OCI-LY7 (cell line): ENCODE results near the gene ARHGEF10L. TPM values are rescaled to one million over a fixed set of nuclear protein-coding genes. Genes with fewer than 3 reads are reported as not detected.

Experiments
- BruUV-seq: library from RNA; stranded (reverse); fragments of 400-500 nt; replicated peaks from 2 replicates; lab custom pipeline; 2021; lab: Mats Ljungman, UMichigan
- CTCF ChIA-PET: fragments of 300-600 bp; sonication (Branson Sonifier 250); formaldehyde crosslinking; loops from one replicate; lab custom pipeline; 2022; ENCODE audit warnings: antibody characterized with exemption; ENCODE audit not compliant: unreplicated experiment; lab: Charles Lee
- POLR2A ChIA-PET: fragments of 300-600 bp; sonication (Branson Sonifier 250); formaldehyde crosslinking; loops from one replicate; lab custom pipeline; 2022; ENCODE audit warnings: antibody characterized with exemption; lab: Charles Lee
- DNase-seq: peaks from one replicate; pipeline ENCODE4 v3.0.0-alpha.2; 2015; ENCODE audit warnings: low spot score
- H2AFZ ChIP-seq: fragments of 200-600 bp; sonication (generic), shearing (Covaris generic); 2 replicates; pipeline ENCODE4 v1.6.1; 2014; ENCODE audit warnings: mild to moderate bottlenecking, antibody characterized with exemption, low read length, moderate library complexity
- H3K27ac ChIP-seq: fragments of 200-600 bp; sonication (generic); 2 replicates; pipeline ENCODE4 v1.5.1; 2014; ENCODE audit warnings: mixed run types, low read depth, mild to moderate bottlenecking, moderate library complexity, low read length, inconsistent platforms; ENCODE audit not compliant: poor library complexity, severe bottlenecking
- H3K36me3 ChIP-seq: fragments of 200-600 bp; sonication (generic); 2 replicates; pipeline ENCODE4 v1.6.1; 2014; ENCODE audit warnings: mild to moderate bottlenecking, antibody characterized with exemption, low read length, moderate library complexity, mixed read lengths; ENCODE audit not compliant: insufficient read depth
- H3K4me1 ChIP-seq: fragments of 200-600 bp; sonication (generic); 2 replicates; pipeline ENCODE4 v1.5.1; 2014; ENCODE audit warnings: mild to moderate bottlenecking, low read length; ENCODE audit not compliant: insufficient read depth, poor library complexity, severe bottlenecking
- H3K4me2 ChIP-seq: fragments of 200-600 bp; sonication (generic); 2 replicates; pipeline ENCODE4 v1.6.1; 2014; ENCODE audit warnings: mild to moderate bottlenecking, low read length
- H3K4me3 ChIP-seq: fragments of 200-600 bp; sonication (generic); 2 replicates; pipeline ENCODE4 v1.5.1; 2014; ENCODE audit warnings: mild to moderate bottlenecking, low read depth, low read length; ENCODE audit not compliant: poor library complexity, severe bottlenecking
- H3K79me2 ChIP-seq: fragments of 200-600 bp; sonication (generic); 2 replicates; pipeline ENCODE4 v1.6.1; 2016; ENCODE audit warnings: low read depth, mild to moderate bottlenecking, low read length, moderate library complexity, mixed read lengths; ENCODE audit not compliant: insufficient read depth
- H3K9me2 ChIP-seq: fragments of 200-600 bp; sonication (generic); 2 replicates; pipeline ENCODE4 v1.6.1; 2016; ENCODE audit warnings: mild to moderate bottlenecking, low read length, mixed read lengths; ENCODE audit not compliant: insufficient read depth
- H3K9me3 ChIP-seq: fragments of 200-600 bp; sonication (generic); 2 replicates; pipeline ENCODE4 v1.6.1; 2014; ENCODE audit warnings: mild to moderate bottlenecking, mixed run types, low read length, mixed read lengths
- H4K20me1 ChIP-seq: fragments of 200-600 bp; sonication (generic); 2 replicates; pipeline ENCODE4 v1.6.1; 2014; ENCODE audit warnings: mild to moderate bottlenecking, antibody characterized with exemption, low read length, moderate library complexity, mixed read lengths; ENCODE audit not compliant: insufficient read depth
- EZH2phosphoT487 ChIP-seq: fragments of 200-600 bp; sonication (generic); IDR thresholded peaks from 2 replicates; pipeline ENCODE4 v1.6.1; 2018; ENCODE audit warnings: low read depth, borderline replicate concordance, mild to moderate bottlenecking, mixed run types, antibody characterized with exemption, low read length, moderate library complexity, mixed read lengths
- intact Hi-C: fragments of 100-400 bp; cut with micrococcal nuclease; formaldehyde crosslinking; loops from one replicate; pipeline ENCODE4 v1.10.0; 2022; ENCODE audit not compliant: unreplicated experiment
- total RNA-seq, 2 experiments: library from RNA; depleted of rRNA in 1 of 2; stranded (reverse); fragments of >200 nt in 1 of 2; shearing (Covaris generic) in 1 of 2; gene quantifications; 2 replicates each; pipeline ENCODE4 v1.2.3, GENCODE V29; 2014 to 2022
- TF ChIP-seq, protein P1 (sequence below): fragments of 200-600 bp; sonication (generic); conservative IDR thresholded peaks from 2 replicates; pipeline ENCODE4 v1.5.1; 2014; ENCODE audit warnings: mild to moderate bottlenecking, antibody characterized with exemption, low read length, moderate library complexity, mixed read lengths

ARHGEF10L gene
- total RNA-seq, 2 experiments from 2014 or later = 2.4 TPM; not detected in 1

DNA sequence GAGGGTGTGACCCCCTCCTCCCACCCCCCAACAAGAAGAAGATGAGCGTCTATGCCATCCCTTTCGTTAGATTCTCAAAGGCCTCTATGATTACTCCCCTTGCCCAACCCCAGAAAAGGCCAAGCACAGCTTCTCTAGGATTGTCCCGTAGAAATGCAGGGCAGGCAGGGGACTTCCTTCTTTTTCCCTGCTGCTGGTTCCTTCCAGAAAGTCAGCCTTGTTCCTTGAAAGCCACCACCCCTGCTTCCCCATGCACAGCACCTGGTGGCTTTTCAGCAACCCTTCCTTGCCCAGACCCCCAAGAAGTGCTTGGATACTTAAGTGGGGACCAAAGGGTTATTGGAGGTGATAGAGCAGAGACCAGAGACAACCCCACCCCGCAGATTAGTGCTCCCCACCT is 75.1 kb downstream of the ARHGEF10L start:
- no peaks in the 10 kb centered on the region for H3K36me3 ChIP-seq
- H3K9me3 ChIP-seq = no peaks in the 10 kb centered on the region
- H4K20me1 ChIP-seq = no peaks in the 10 kb centered on the region
- POLR2A ChIA-PET = no interaction called here
- no peak overlapping the region for H3K4me3 ChIP-seq
- no peak for TF ChIP-seq EZH2phosphoT487
- TF ChIP-seq, protein P1, sequence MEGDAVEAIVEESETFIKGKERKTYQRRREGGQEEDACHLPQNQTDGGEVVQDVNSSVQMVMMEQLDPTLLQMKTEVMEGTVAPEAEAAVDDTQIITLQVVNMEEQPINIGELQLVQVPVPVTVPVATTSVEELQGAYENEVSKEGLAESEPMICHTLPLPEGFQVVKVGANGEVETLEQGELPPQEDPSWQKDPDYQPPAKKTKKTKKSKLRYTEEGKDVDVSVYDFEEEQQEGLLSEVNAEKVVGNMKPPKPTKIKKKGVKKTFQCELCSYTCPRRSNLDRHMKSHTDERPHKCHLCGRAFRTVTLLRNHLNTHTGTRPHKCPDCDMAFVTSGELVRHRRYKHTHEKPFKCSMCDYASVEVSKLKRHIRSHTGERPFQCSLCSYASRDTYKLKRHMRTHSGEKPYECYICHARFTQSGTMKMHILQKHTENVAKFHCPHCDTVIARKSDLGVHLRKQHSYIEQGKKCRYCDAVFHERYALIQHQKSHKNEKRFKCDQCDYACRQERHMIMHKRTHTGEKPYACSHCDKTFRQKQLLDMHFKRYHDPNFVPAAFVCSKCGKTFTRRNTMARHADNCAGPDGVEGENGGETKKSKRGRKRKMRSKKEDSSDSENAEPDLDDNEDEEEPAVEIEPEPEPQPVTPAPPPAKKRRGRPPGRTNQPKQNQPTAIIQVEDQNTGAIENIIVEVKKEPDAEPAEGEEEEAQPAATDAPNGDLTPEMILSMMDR = no peak
- no peaks in the 10 kb centered on the region for H3K79me2 ChIP-seq
- CTCF ChIA-PET = no interaction called here
- no peak for DNase-seq
- no peak overlapping the region for H3K4me2 ChIP-seq
- no peak overlapping the region for H3K27ac ChIP-seq
- H3K4me1 ChIP-seq = no peaks in the 10 kb centered on the region
- H2AFZ ChIP-seq = no peak overlapping the region
- intact Hi-C loops = no loop called here
- BruUV-seq = no TSS peak
- H3K9me2 ChIP-seq = no peaks in the 10 kb centered on the region

DNA sequence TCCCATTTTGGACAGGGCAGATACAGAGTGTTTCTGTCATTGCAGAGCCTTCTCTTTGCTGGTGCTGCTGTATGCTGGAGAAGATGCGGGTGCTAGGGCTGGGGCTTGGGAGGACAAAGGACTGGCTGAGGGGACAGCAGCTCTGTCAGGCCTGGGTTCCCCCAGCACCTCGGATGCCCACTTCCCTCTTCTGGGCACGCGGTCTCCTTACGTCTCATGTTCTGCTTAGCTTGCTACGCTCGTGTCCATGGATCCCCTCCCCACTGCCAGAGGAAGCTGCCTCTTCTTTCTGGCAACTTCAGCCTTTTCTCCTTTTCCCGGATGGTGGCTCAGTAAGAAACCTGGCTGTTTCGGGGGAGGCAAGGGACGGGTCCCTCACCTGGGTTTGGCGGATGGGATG is 75.7 kb downstream of the ARHGEF10L start:
- Histone ChIP-seq H3K79me2 (no peaks in the 10 kb centered on the region), H3K9me2 (no peaks in the 10 kb centered on the region), H4K20me1 (no peaks in the 10 kb centered on the region), H3K4me1 (no peaks in the 10 kb centered on the region), H2AFZ (no peak overlapping the region), H3K9me3 (no peaks in the 10 kb centered on the region), H3K27ac (no peak overlapping the region), H3K4me2 (no peak overlapping the region), H3K4me3 (no peak overlapping the region), H3K36me3 (no peaks in the 10 kb centered on the region)
- DNase-seq = no peak
- POLR2A ChIA-PET = no interaction called here
- BruUV-seq = no TSS peak
- intact Hi-C loops = no loop called here
- no peak for TF ChIP-seq EZH2phosphoT487
- CTCF ChIA-PET = no interaction called here

DNA sequence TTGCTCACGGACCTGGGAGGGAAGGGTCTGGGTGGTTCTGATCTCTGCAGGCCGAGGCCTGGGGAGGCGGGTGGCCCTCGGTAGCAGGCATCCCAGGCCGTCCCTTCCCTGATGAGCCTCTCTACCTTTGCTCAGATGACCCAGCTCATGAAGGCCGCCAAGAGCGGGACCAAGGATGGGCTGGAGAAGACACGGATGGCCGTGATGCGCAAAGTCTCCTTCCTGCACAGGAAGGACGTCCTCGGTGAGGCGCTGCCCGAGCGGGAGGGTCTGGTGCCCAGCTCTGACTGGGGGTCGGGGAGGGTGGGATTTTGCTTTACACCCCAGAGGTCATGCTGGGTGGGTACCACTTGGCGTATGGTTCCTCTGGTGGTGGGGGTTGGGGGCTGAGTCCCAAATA is 76.5 kb downstream of the ARHGEF10L start:
- Histone ChIP-seq H3K79me2 (no peaks in the 10 kb centered on the region), H3K27ac (no peak overlapping the region), H4K20me1 (no peaks in the 10 kb centered on the region), H3K4me2 (no peak overlapping the region), H3K36me3 (no peaks in the 10 kb centered on the region), H3K4me1 (no peaks in the 10 kb centered on the region), H3K9me3 (no peaks in the 10 kb centered on the region), H3K9me2 (no peaks in the 10 kb centered on the region), H2AFZ (no peak overlapping the region), H3K4me3 (no peak overlapping the region)
- no TSS peak for BruUV-seq
- no peak for DNase-seq
- TF ChIP-seq, protein P1 = no peak
- no peak for TF ChIP-seq EZH2phosphoT487
- ChIA-PET CTCF (no interaction called here), POLR2A (no interaction called here)
- intact Hi-C loops = no loop called here
